GM19455 (cell line): ENCODE measurements around the gene KIF13A.
"Not testable (repeated sequence)": the region's sequence is repeated elsewhere in the genome, so short reads cannot be mapped to it uniquely, and the experiment has no call there.

Experiments
- ATAC-seq: cut with Tn5 transposase; IDR thresholded peaks from one replicate; pipeline ENCODE4 v1.9.1; 2021; ENCODE audit not compliant: unreplicated experiment

The KIF13A gene

GRCh38 chr6:17812311-17812710 lies 175.1 kb downstream of the KIF13A start:
- no peak for ATAC-seq

GRCh38 chr6:17808609-17809008 lies 178.8 kb downstream of the KIF13A start:
- no peak for ATAC-seq

GRCh38 chr6:17807431-17807830 lies 180.0 kb downstream of the KIF13A start:
- ATAC-seq, result not testable (repeated sequence)

GRCh38 chr6:17803409-17803808 lies 184.0 kb downstream of the KIF13A start:
- ATAC-seq, result no peak

GRCh38 chr6:17798477-17799154 lies 188.8 kb downstream of the KIF13A start:
- no peak for ATAC-seq

- ATAC-seq, result no peak
These were observed 196.9 kb downstream of the KIF13A start for GRCh38 chr6:17790489-17790888.

GRCh38 chr6:17785094-17785787 lies 202.2 kb downstream of the KIF13A start:
- ATAC-seq, result no peak

GRCh38 chr6:17780061-17780460 lies 207.4 kb downstream of the KIF13A start:
- ATAC-seq, result no peak

- ATAC-seq, result no peak
These were observed 215.8 kb downstream of the KIF13A start for GRCh38 chr6:17771609-17772008.

GRCh38 chr6:17768881-17769280 lies 218.6 kb downstream of the KIF13A start:
- ATAC-seq, result no peak

- no peak for ATAC-seq
These were observed 219.0 kb downstream of the KIF13A start for GRCh38 chr6:17768388-17768787.

- ATAC-seq, result no peak
These were observed 224.8 kb downstream of the KIF13A start for GRCh38 chr6:17762651-17763050.

- no peak for ATAC-seq
These were observed 229.3 kb downstream of the KIF13A start for GRCh38 chr6:17758119-17758518.

GRCh38 chr6:17754254-17754653 lies 233.2 kb downstream of the KIF13A start:
- no peak for ATAC-seq

- not testable (repeated sequence) for ATAC-seq
These were observed 242.1 kb downstream of the KIF13A start for GRCh38 chr6:17745324-17745723.

- not testable (repeated sequence) for ATAC-seq
These were observed 242.6 kb downstream of the KIF13A start for GRCh38 chr6:17744757-17745308.

- ATAC-seq, result no peak
These were observed 243.2 kb downstream of the KIF13A start for GRCh38 chr6:17744019-17744756.

- ATAC-seq, result no peak
These were observed 245.9 kb downstream of the KIF13A start for GRCh38 chr6:17741507-17741906.

- ATAC-seq, result no peak
These were observed 246.7 kb downstream of the KIF13A start for GRCh38 chr6:17740559-17741220.

- ATAC-seq, result no peak
These were observed 249.7 kb downstream of the KIF13A start for GRCh38 chr6:17737704-17738252.

- ATAC-seq, result not testable (repeated sequence)
These were observed 252.1 kb downstream of the KIF13A start for GRCh38 chr6:17735311-17735710.
